K562 treated with DMSO at 1 percent for 12 hours (cell line): ENCODE data around the gene TPRX2. TPM values are rescaled to one million over a fixed set of nuclear protein-coding genes. Genes with fewer than 3 reads are reported as not detected.

Experiments used
- total RNA-seq: library from RNA; unstranded; fragments of 300-600 nt; gene quantifications from 2 replicates; pipeline ENCODE4 v1.2.3, GENCODE V29; 2022; ENCODE audit not compliant: insufficient read depth

TPRX2 gene, protein sequence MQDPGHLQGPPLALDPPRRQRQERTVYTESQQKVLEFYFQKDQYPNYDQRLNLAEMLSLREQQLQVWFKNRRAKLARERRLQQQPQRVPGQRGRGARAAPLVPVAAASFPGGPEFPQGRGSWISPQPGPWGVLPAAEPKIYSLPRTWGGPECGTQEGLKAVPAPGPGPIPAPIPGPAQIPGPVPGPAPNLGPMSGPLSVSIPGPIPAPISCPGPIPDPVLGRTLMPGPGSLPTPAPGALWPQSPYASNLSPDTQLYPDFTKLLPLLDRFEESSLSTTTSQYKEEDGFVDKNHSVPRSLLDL
- not detected in 2 replicates for total RNA-seq

GRCh38 chr19:47858646-47859285, at the start of gene TPRX2:
TSS of gene TPRX2 (plus strand) at chr19:47859235. CDS start at chr19:47859247, 12 bp downstream.

GRCh38 chr19:47821460-47822020, 37.5 kb upstream of the TPRX2 start, which contains the start of gene CRX:
TSS of gene CRX (plus strand) at chr19:47821937. CDS start at chr19:47834444, 12,507 bp downstream.

GRCh38 chr19:47886010-47886559, 27.1 kb downstream of the TPRX2 start, which contains the start of gene SULT2A1:
TSS of gene SULT2A1 (minus strand) at chr19:47886315. CDS start at chr19:47886257, 58 bp downstream.

Other genes starting within 250 kb of the TPRX2 start
- 16.4 and 36.9 TPM in 2 replicates for gene EHD2, start 145.8 kb upstream of the TPRX2 start, total RNA-seq
- 1,091 and 1,101 TPM in 2 replicates for gene NOP53, start 113.7 kb upstream of the TPRX2 start, total RNA-seq
- 105 and 163 TPM in 2 replicates for gene SELENOW, start 80.5 kb upstream of the TPRX2 start, total RNA-seq
- gene TPRX1, start 54.7 kb upstream of the TPRX2 start, total RNA-seq = not detected in 2 replicates
- gene CRX, start 37.3 kb upstream of the TPRX2 start, total RNA-seq = not detected in 2 replicates
- gene SULT2A1, start 27.1 kb downstream of the TPRX2 start, total RNA-seq = not detected in 2 replicates
- gene BSPH1, start 132.9 kb downstream of the TPRX2 start, total RNA-seq = not detected in 2 replicates
- 2.2 TPM in 1 of 2 replicates, not detected in the other for gene ELSPBP1, start 135.4 kb downstream of the TPRX2 start, total RNA-seq
- not detected in 2 replicates for gene CABP5, start 184.8 kb downstream of the TPRX2 start, total RNA-seq